Glomerular visceral epithelial cell (primary cell): ENCODE results near the gene NTN1.
"Not testable (repeated sequence)": the region's sequence is repeated elsewhere in the genome, so short reads cannot be mapped to it uniquely, and the experiment has no call there.

Source experiments
- DNase-seq: peaks from one replicate; pipeline ENCODE4 v3.0.0-alpha.2; 2016; ENCODE audit errors: extremely low spot score

The NTN1 gene

GRCh38 chr17:9244066-9245052, 223.0 kb downstream of the NTN1 start:
- DNase-seq, result no peak

GRCh38 chr17:9247401-9247938, 226.2 kb downstream of the NTN1 start:
- no peak for DNase-seq

GRCh38 chr17:9249245-9249953, 228.1 kb downstream of the NTN1 start:
- no peak for DNase-seq

GRCh38 chr17:9251273-9251672, 230.0 kb downstream of the NTN1 start:
- no peak for DNase-seq

GRCh38 chr17:9253308-9253707, 232.0 kb downstream of the NTN1 start:
- DNase-seq, result no peak

GRCh38 chr17:9254841-9255240, 233.5 kb downstream of the NTN1 start:
- no peak for DNase-seq

GRCh38 chr17:9255833-9256232, 234.5 kb downstream of the NTN1 start:
- DNase-seq, result no peak

GRCh38 chr17:9256361-9256750, 235.0 kb downstream of the NTN1 start:
- DNase-seq, result no peak

GRCh38 chr17:9256751-9257629, 235.7 kb downstream of the NTN1 start:
- DNase-seq, result no peak

GRCh38 chr17:9257630-9257965, 236.3 kb downstream of the NTN1 start:
- not testable (repeated sequence) for DNase-seq

GRCh38 chr17:9258115-9259015, 237.1 kb downstream of the NTN1 start:
- no peak for DNase-seq

GRCh38 chr17:9259419-9259818, 238.1 kb downstream of the NTN1 start:
- no peak for DNase-seq

- no peak for DNase-seq
Observed at GRCh38 chr17:9261081-9262012, 240.0 kb downstream of the NTN1 start.

- no peak for DNase-seq
Observed at GRCh38 chr17:9266031-9266680, 244.8 kb downstream of the NTN1 start.

GRCh38 chr17:9266697-9267117, 245.4 kb downstream of the NTN1 start:
- DNase-seq, result no peak

- no peak for DNase-seq
Observed at GRCh38 chr17:9268546-9268945, 247.2 kb downstream of the NTN1 start.

- no peak for DNase-seq
Observed at GRCh38 chr17:9269350-9270035, 248.2 kb downstream of the NTN1 start.

- no peak for DNase-seq
Observed at GRCh38 chr17:9270921-9271320, 249.6 kb downstream of the NTN1 start.
